SJCRH30 (cell line): ENCODE data around the gene COA3. TPM values are rescaled to one million over a fixed set of nuclear protein-coding genes. Genes with fewer than 3 reads are reported as not detected.
A peak's percentile ranks its signal among the peaks of the same experiment; 100 is the strongest.

Experiments used
- DNase-seq, 2 experiments: peaks; one replicate each; pipeline ENCODE4 v3.0.0-alpha.2; 2015 to 2020
- H3K27ac ChIP-seq: fragments of 250-450 bp; sonication (Bioruptor Pico); 2 replicates; pipeline ENCODE4 v1.5.1; 2020; ENCODE audit warnings: mild to moderate bottlenecking, moderate library complexity
- H3K27me3 ChIP-seq: fragments of 250-450 bp; sonication (Bioruptor Pico); 2 replicates; pipeline ENCODE4 v1.5.1; 2020; ENCODE audit warnings: mild to moderate bottlenecking, moderate library complexity
- H3K36me3 ChIP-seq: fragments of 250-450 bp; sonication (Bioruptor Pico); 2 replicates; pipeline ENCODE4 v1.5.1; 2020; ENCODE audit warnings: mild to moderate bottlenecking, moderate library complexity
- H3K4me1 ChIP-seq: fragments of 250-450 bp; sonication (Bioruptor Pico); 2 replicates; pipeline ENCODE4 v1.5.1; 2020; ENCODE audit warnings: mild to moderate bottlenecking, moderate library complexity
- H3K4me3 ChIP-seq: fragments of 250-450 bp; sonication (Bioruptor Pico); 2 replicates; pipeline ENCODE4 v1.5.1; 2020; ENCODE audit warnings: mild to moderate bottlenecking, moderate library complexity
- H3K9me3 ChIP-seq: fragments of 250-450 bp; sonication (Bioruptor Pico); replicated peaks from 2 replicates; pipeline ENCODE4 v1.5.1; 2020; ENCODE audit warnings: mild to moderate bottlenecking, moderate library complexity
- total RNA-seq: library from RNA; depleted of rRNA; stranded (reverse); fragments of >200 nt; shearing (Covaris generic); gene quantifications from 2 replicates; pipeline ENCODE4 v1.2.3, GENCODE V29; 2014; rRNA removed

COA3 gene
- total RNA-seq, 1 experiment from 2014 or later: 107 TPM

DNA sequence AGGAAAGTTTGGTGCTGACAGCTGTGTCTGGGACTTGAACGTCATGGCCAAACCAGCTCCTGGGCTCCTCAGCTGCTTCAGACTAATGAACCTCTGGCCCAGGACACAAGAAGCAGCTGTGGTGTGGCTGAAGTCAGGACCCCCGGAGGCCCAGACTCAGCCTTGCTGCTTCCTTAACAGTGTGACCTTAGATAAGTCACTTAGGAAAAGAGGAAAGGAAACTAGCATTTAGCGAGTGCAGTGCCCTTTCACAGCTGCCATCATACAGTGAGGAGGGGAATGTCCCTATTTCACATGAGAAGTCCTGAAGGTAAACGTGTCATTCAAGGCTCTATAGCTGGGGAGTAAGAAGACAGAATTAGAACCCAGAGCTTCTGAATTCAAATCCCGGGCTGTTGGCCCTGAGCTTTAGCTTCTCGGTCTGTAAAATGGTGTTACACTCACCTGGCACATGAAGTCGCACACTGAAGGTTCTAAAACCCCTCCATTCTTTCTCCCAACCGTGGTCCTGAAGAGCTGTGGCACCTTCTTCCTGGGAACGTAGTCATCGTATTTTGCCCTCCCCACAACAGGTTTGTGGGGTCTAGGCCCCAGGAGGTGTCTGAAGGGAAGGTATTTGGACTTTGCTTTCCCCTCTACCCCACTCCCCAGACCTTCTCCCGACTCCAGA is 38.4 kb downstream of the COA3 start:
- no peaks in the 10 kb centered on the region for H3K27me3 ChIP-seq
- no peaks in the 10 kb centered on the region for H3K36me3 ChIP-seq
- peak overlapping the region; percentile 26 for H3K27ac ChIP-seq
- no peak overlapping the region for H3K4me3 ChIP-seq
- DNase-seq: peak; percentile 61 to 65
- no peaks in the 10 kb centered on the region for H3K9me3 ChIP-seq
- H3K4me1 ChIP-seq: peaks cover 18% of the 10 kb centered on the region

DNA sequence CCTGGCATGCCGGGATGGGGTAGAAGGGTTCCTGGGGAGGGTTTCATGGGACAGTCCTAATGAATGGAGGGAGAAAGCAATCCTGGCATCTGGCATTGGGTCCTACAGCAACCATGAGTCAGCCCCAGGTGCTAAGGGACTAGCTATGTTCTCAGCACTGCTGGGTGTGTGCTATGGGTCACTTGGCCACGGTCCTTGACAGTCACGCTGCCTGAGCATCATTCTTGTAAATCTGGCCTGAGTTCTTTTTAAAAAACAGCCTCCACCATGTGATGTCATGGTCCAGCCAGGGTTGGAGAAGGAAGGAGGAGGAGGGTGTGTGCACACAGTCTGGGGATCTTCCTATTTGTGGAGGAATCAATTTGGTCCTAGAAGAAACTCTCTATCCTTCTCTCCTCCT is 43.7 kb downstream of the COA3 start:
- no peaks in the 10 kb centered on the region for H3K27me3 ChIP-seq
- no peaks in the 10 kb centered on the region for H3K9me3 ChIP-seq
- peaks cover 4% of the 10 kb centered on the region; the same call in 1 of the 2 replicates for H3K4me1 ChIP-seq
- DNase-seq: no peak
- no peaks in the 10 kb centered on the region for H3K36me3 ChIP-seq
- H3K27ac ChIP-seq: no peak overlapping the region
- H3K4me3 ChIP-seq: no peak overlapping the region

DNA sequence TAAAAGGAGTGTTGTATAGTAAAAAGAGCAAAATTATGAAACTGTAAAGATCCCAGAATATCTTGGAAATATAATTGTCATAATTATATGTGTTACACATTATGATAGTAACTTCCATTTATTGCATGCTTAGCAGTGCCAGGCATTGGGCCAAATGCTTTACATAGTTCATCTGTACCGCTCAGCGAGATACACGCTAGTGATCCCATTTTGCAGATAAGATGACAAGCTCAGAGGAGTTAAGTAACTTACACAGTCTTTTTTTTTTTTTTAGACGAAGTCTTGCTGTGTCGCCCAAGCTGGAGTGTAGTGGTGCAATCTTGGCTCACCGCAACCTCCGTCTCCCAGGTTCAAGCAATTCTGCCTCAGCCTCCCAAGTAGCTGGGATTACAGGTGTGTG is 46.9 kb downstream of the COA3 start:
- Histone ChIP-seq H3K27me3 (no peaks in the 10 kb centered on the region), H3K9me3 (no peaks in the 10 kb centered on the region), H3K27ac (no peak overlapping the region), H3K4me1 (no peaks in the 10 kb centered on the region; the same call in 1 of the 2 replicates), H3K4me3 (no peak overlapping the region), H3K36me3 (no peaks in the 10 kb centered on the region)
- no peak for DNase-seq

DNA sequence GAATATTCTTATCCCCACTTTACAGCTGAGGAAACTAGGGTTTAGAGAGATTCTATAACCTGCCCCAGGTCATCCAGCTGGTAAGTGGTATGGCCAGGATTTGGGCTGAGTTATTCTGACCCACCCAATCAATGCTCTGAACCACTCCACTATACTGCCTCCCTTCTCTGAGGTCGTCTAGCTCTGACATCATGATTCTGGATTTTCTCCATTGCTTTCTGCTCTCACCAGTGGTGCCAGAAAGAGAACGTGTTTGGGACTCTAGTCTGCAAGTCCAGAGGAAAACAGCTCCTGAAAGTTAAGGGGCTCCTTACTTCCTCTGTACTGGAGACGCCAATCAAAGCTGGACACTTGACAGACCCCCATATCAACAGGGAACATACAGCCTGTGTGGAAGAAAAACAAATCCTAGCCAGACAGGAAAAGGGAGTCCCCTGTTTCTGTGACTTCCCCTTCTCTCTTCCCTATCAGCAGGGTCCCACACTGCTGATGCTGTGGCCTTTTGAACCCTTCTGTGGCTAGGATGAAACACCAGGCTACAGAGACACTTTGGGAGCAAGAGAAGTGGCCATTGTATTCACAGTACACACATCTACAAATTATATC is 47.7 kb downstream of the COA3 start:
- Histone ChIP-seq H3K27ac (no peak overlapping the region), H3K4me1 (no peaks in the 10 kb centered on the region; the same call in 1 of the 2 replicates), H3K9me3 (no peaks in the 10 kb centered on the region), H3K4me3 (no peak overlapping the region), H3K27me3 (no peaks in the 10 kb centered on the region), H3K36me3 (no peaks in the 10 kb centered on the region)
- no peak for DNase-seq

DNA sequence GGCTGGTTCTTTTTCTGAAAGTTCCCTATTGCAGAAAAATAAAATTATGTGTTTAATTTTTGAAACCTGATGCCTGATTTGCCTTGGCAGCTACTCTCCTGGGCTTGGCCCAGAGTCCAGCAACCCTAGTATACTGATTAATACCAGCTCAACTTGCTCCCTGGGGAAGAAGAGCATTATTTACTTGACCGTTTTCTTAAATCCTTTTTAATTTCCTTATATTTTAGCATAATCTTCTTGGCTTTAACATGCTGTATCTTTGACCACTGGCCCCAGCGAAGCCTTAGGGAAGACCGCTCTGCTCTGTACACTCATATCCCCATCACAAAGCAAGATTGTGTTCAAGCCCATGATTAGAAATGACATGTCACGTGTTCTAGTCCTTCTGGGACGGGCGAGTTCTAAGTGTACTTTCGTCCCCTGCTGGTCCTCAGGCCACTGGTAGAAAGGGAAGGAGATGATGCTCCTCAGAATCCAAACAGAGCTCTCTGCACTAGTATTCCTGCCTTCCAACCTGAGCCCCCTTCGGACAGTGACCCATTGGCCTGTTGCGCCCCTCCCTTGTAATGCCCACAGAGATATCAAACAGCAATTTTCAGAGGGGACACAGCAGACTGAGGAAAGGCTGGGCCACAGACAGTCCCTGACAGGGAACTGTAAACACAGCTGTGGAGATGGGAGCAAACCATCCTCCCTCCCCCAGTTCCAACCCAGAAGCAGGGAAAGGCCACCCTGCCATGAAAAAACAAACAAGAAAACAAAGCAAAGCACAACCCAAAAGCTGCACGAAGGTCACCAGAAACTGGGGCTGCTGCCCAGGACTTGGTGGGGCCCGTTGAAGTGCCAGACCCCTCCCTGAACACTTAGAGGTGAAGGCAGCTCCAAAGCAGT is 49.4 kb downstream of the COA3 start:
- Histone ChIP-seq H3K9me3 (no peaks in the 10 kb centered on the region), H3K36me3 (no peaks in the 10 kb centered on the region), H3K4me1 (no peaks in the 10 kb centered on the region; the same call in 1 of the 2 replicates), H3K27ac (no peak overlapping the region), H3K4me3 (no peak overlapping the region), H3K27me3 (no peaks in the 10 kb centered on the region)
- no peak for DNase-seq

DNA sequence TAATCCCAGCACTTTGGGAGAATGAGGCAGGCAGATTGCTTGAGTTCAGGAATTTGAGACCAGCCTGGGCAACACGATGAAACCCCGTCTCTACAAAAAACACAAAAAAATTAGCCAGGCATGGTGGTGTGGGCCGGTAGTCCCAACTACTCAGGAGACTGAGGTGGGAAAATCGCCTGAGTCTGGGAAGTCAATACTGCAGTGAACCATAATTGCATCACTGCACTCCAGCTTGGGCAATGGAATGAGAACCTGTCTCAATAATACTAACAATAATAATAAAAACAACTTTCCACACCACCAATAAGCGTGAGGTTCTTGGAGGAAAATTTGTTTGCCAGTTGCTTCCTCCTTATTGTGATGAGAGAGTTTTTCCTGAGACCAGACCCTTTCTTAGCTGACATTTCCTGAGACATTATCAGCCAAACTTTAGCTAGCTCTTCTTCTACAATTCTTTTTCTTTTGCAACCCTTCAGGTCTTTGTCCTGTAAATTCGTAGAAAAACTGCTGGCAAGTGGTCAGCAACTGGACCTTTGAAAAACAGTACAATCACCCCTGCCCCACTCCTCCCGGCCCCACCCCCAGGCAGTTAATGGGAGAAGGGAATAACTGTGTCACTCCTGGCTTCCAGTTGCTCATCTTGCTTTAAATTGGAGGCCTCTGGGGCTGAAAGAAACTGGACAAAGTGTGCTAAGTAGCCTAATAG is 50.1 kb downstream of the COA3 start:
- no peaks in the 10 kb centered on the region for H3K9me3 ChIP-seq
- DNase-seq: no peak

More for the DNA sequence above, 50.1 kb downstream of the COA3 start:
- Histone ChIP-seq H3K4me3 (no peak overlapping the region), H3K27ac (no peak overlapping the region), H3K4me1 (peaks cover 4% of the 10 kb centered on the region; the same call in 1 of the 2 replicates), H3K36me3 (no peaks in the 10 kb centered on the region), H3K27me3 (no peaks in the 10 kb centered on the region)

Other genes with a start within 250 kb of the COA3 start
- gene HSD17B1, start 245.8 kb downstream of the COA3 start, total RNA-seq: 0.73 and 0.76 TPM in 2 replicates
- 33.7 and 36.3 TPM in 2 replicates for gene COASY, start 236.6 kb downstream of the COA3 start, total RNA-seq
- 44.5 and 48.4 TPM in 2 replicates for gene MLX, start 231.6 kb downstream of the COA3 start, total RNA-seq
- gene PSMC3IP, start 221.0 kb downstream of the COA3 start, total RNA-seq: 23.8 and 29.7 TPM in 2 replicates
- 34.5 and 36.2 TPM in 2 replicates for gene RETREG3, start 189.3 kb downstream of the COA3 start, total RNA-seq
- 111 and 122 TPM in 2 replicates for gene TUBG1, start 189.0 kb downstream of the COA3 start, total RNA-seq
- 6.2 and 10.4 TPM in 2 replicates for gene TUBG2, start 139.4 kb downstream of the COA3 start, total RNA-seq
- 10.9 and 13.7 TPM in 2 replicates for gene PLEKHH3, start 121.7 kb downstream of the COA3 start, total RNA-seq
- 0.99 and 1.0 TPM in 2 replicates for gene CCR10, start 116.9 kb downstream of the COA3 start, total RNA-seq
- 4.0 and 5.0 TPM in 2 replicates for gene CNTNAP1, start 116.2 kb downstream of the COA3 start, total RNA-seq
- 17.3 and 27.0 TPM in 2 replicates for gene EZH1, start 53.7 kb downstream of the COA3 start, total RNA-seq
- gene RAMP2, start 37.5 kb downstream of the COA3 start, total RNA-seq: not detected in 2 replicates
- gene VPS25, start 25.3 kb downstream of the COA3 start, total RNA-seq: 71.0 and 79.3 TPM in 2 replicates
- 0.18 and 0.32 TPM in 2 replicates for gene WNK4, start 18.1 kb downstream of the COA3 start, total RNA-seq
- gene CNTD1, start 157 bp upstream of the COA3 start, total RNA-seq: 0.10 TPM in 2 replicates
- 62.1 and 62.9 TPM in 2 replicates for gene BECN1, start 25.6 kb upstream of the COA3 start, total RNA-seq
- 142 and 145 TPM in 2 replicates for gene PSME3, start 34.7 kb upstream of the COA3 start, total RNA-seq
- 0.86 and 1.1 TPM in 2 replicates for gene AOC2, start 45.9 kb upstream of the COA3 start, total RNA-seq
- gene AOC3, start 52.5 kb upstream of the COA3 start, total RNA-seq: 0.30 and 0.34 TPM in 2 replicates
- gene G6PC1, start 102.1 kb upstream of the COA3 start, total RNA-seq: not detected in 2 replicates
- 21.9 and 29.4 TPM in 2 replicates for gene AARSD1, start 165.8 kb upstream of the COA3 start, total RNA-seq
- gene PTGES3L, start 181.4 kb upstream of the COA3 start, total RNA-seq: 5.5 TPM in 2 replicates
- 10.8 and 11.9 TPM in 2 replicates for gene RUNDC1, start 181.9 kb upstream of the COA3 start, total RNA-seq
- gene RPL27, start 199.7 kb upstream of the COA3 start, total RNA-seq: 3,033 and 3,236 TPM in 2 replicates
- gene IFI35, start 208.1 kb upstream of the COA3 start, total RNA-seq: 0.33 TPM in 1 of 2 replicates, not detected in the other
- 32.5 and 34.9 TPM in 2 replicates for gene VAT1, start 223.7 kb upstream of the COA3 start, total RNA-seq
- gene RND2, start 226.5 kb upstream of the COA3 start, total RNA-seq: 0.68 and 0.79 TPM in 2 replicates